ENCODE measurements around the gene TADA2A. TPM values are rescaled to one million over a fixed set of nuclear protein-coding genes. Genes with fewer than 3 reads are reported as not detected.

Gene TADA2A
- total and polyA plus RNA-seq, 4 experiments from 2014 or later = 2.8 to 35.7 (median 20.2) TPM

- peak overlapping the region in 1 of 2 donors; percentile 44 for H3K4me3 ChIP-seq (ENCODE audit: low read length in 2 of 2)
- DNase-seq = peak in 1 of 5 donors; percentile 39
- H3K9me3 Mint-ChIP-seq = no peaks in the 10 kb centered on the region
- H3K27me3 ChIP-seq (ENCODE audit: insufficient read depth, low read length) = no peaks in the 10 kb centered on the region
- peak overlapping the region; percentile 69 to 96 (median 84) for H3K27ac Mint-ChIP-seq
- peak overlapping the region; percentile 87 to 95 (median 90) for H3K4me3 Mint-ChIP-seq
- peaks cover 20 to 31% (median 24%) of the 10 kb centered on the region in 4 donors for H3K4me1 Mint-ChIP-seq
- H3K27ac ChIP-seq (ENCODE audit: low read depth, low read length) = peak overlapping the region; percentile 17
- CTCF ChIA-PET (ENCODE audit: partially characterized antibody) = no interaction called here
- H3K27me3 Mint-ChIP-seq = no peaks in the 10 kb centered on the region
- H3K36me3 ChIP-seq (ENCODE audit: insufficient read depth, low read length) = no peaks in the 10 kb centered on the region
- peaks cover 0 to 6% of the 10 kb centered on the region in 2 donors for H3K36me3 Mint-ChIP-seq
- H3K4me1 ChIP-seq (ENCODE audit: insufficient read depth, low read length) = peaks cover 26% of the 10 kb centered on the region
- POLR2A ChIA-PET (ENCODE audit: partially characterized antibody) = no interaction called here
- intact Hi-C loops (cut with micrococcal nuclease) = loop anchor here (2.0 kb wide), 1 partner anchor 132 kb away; no protein-coding TSS in a partner anchor
- no peaks in the 10 kb centered on the region for H3K9me3 ChIP-seq (ENCODE audit: control insufficient read depth in 1 of 2, low read length in 2 of 2)
Measured at GRCh38 chr17:37490638-37491614, 84.2 kb downstream of the TADA2A start.

- no peaks in the 10 kb centered on the region for H3K27me3 ChIP-seq (ENCODE audit: insufficient read depth, low read length)
- H3K27ac ChIP-seq (ENCODE audit: low read depth, low read length) = no peak overlapping the region
- intact Hi-C loops (cut with micrococcal nuclease) = no loop called here
- no peaks in the 10 kb centered on the region for H3K36me3 ChIP-seq (ENCODE audit: insufficient read depth, low read length)
- Mint-ChIP-seq H3K36me3 (peaks cover 0 to 6% of the 10 kb centered on the region in 2 donors), H3K4me3 (peak overlapping the region in 1 of 8 donors; percentile 35), H3K9me3 (no peaks in the 10 kb centered on the region), H3K27ac (no peak overlapping the region), H3K4me1 (peaks cover 20 to 31% (median 23%) of the 10 kb centered on the region in 4 donors), H3K27me3 (no peaks in the 10 kb centered on the region)
- CTCF ChIA-PET (ENCODE audit: partially characterized antibody) = no interaction called here
- POLR2A ChIA-PET (ENCODE audit: partially characterized antibody) = no interaction called here
- no peak overlapping the region for H3K4me3 ChIP-seq (ENCODE audit: low read length in 2 of 2)
- H3K4me1 ChIP-seq (ENCODE audit: insufficient read depth, low read length) = peaks cover 26% of the 10 kb centered on the region
- no peak for DNase-seq
- H3K9me3 ChIP-seq (ENCODE audit: control insufficient read depth in 1 of 2, low read length in 2 of 2) = no peaks in the 10 kb centered on the region
Measured at GRCh38 chr17:37492167-37492566, 85.5 kb downstream of the TADA2A start.

GRCh38 chr17:37493249-37494027, 86.8 kb downstream of the TADA2A start:
- CTCF ChIA-PET (ENCODE audit: partially characterized antibody) = no interaction called here
- H3K4me3 Mint-ChIP-seq = no peak overlapping the region

GRCh38 chr17:37494401-37494831, 87.7 kb downstream of the TADA2A start:
- Mint-ChIP-seq H3K9me3 (no peaks in the 10 kb centered on the region), H3K4me1 (peaks cover 11 to 17% (median 14%) of the 10 kb centered on the region in 4 donors), H3K27ac (peak overlapping the region in 2 of 7 donors; percentile 19 to 35), H3K4me3 (no peak overlapping the region), H3K27me3 (no peaks in the 10 kb centered on the region), H3K36me3 (peaks cover 0 to 3% of the 10 kb centered on the region in 2 donors)
- no peak overlapping the region for H3K4me3 ChIP-seq (ENCODE audit: low read length in 2 of 2)
- no peaks in the 10 kb centered on the region for H3K9me3 ChIP-seq (ENCODE audit: control insufficient read depth in 1 of 2, low read length in 2 of 2)
- H3K27me3 ChIP-seq (ENCODE audit: insufficient read depth, low read length) = no peaks in the 10 kb centered on the region
- H3K36me3 ChIP-seq (ENCODE audit: insufficient read depth, low read length) = no peaks in the 10 kb centered on the region
- no peak overlapping the region for H3K27ac ChIP-seq (ENCODE audit: low read depth, low read length)
- CTCF ChIA-PET (ENCODE audit: partially characterized antibody) = no interaction called here
- POLR2A ChIA-PET (ENCODE audit: partially characterized antibody) = no interaction called here
- H3K4me1 ChIP-seq (ENCODE audit: insufficient read depth, low read length) = peaks cover 14% of the 10 kb centered on the region
- DNase-seq = no peak
- intact Hi-C loops (cut with micrococcal nuclease) = no loop called here

More at GRCh38 chr17:37493249-37494027, 86.8 kb downstream of the TADA2A start:
- no peak for DNase-seq
- Histone ChIP-seq H3K9me3 (ENCODE audit: control insufficient read depth in 1 of 2, low read length in 2 of 2) (no peaks in the 10 kb centered on the region), H3K27ac (ENCODE audit: low read depth, low read length) (no peak overlapping the region), H3K36me3 (ENCODE audit: insufficient read depth, low read length) (no peaks in the 10 kb centered on the region), H3K27me3 (ENCODE audit: insufficient read depth, low read length) (no peaks in the 10 kb centered on the region), H3K4me3 (ENCODE audit: low read length in 2 of 2) (no peak overlapping the region), H3K4me1 (ENCODE audit: insufficient read depth, low read length) (peaks cover 18% of the 10 kb centered on the region)
- peaks cover 15 to 24% (median 18%) of the 10 kb centered on the region in 4 donors for H3K4me1 Mint-ChIP-seq
- H3K27ac Mint-ChIP-seq = peak overlapping the region in 1 of 7 donors; percentile 3
- peaks cover 0 to 6% of the 10 kb centered on the region in 2 donors for H3K36me3 Mint-ChIP-seq
- no peaks in the 10 kb centered on the region for H3K9me3 Mint-ChIP-seq
- intact Hi-C loops (cut with micrococcal nuclease) = no loop called here
- no peaks in the 10 kb centered on the region for H3K27me3 Mint-ChIP-seq
- POLR2A ChIA-PET (ENCODE audit: partially characterized antibody) = no interaction called here

- peaks cover 14% of the 10 kb centered on the region for H3K4me1 ChIP-seq (ENCODE audit: insufficient read depth, low read length)
- Mint-ChIP-seq H3K27me3 (no peaks in the 10 kb centered on the region), H3K4me1 (peaks cover 11 to 17% (median 14%) of the 10 kb centered on the region in 4 donors), H3K27ac (no peak overlapping the region), H3K36me3 (peaks cover 0 to 3% of the 10 kb centered on the region in 2 donors), H3K4me3 (no peak overlapping the region), H3K9me3 (no peaks in the 10 kb centered on the region)
- intact Hi-C loops (cut with micrococcal nuclease) = no loop called here
- H3K36me3 ChIP-seq (ENCODE audit: insufficient read depth, low read length) = no peaks in the 10 kb centered on the region
- no peak overlapping the region for H3K4me3 ChIP-seq (ENCODE audit: low read length in 2 of 2)
- no peaks in the 10 kb centered on the region for H3K27me3 ChIP-seq (ENCODE audit: insufficient read depth, low read length)
- POLR2A ChIA-PET (ENCODE audit: partially characterized antibody) = no interaction called here
- DNase-seq = no peak
- CTCF ChIA-PET (ENCODE audit: partially characterized antibody) = no interaction called here
- no peaks in the 10 kb centered on the region for H3K9me3 ChIP-seq (ENCODE audit: control insufficient read depth in 1 of 2, low read length in 2 of 2)
- H3K27ac ChIP-seq (ENCODE audit: low read depth, low read length) = no peak overlapping the region
Measured at GRCh38 chr17:37494971-37495370, 88.3 kb downstream of the TADA2A start.

- POLR2A ChIA-PET (ENCODE audit: partially characterized antibody) = no interaction called here
- H3K4me3 ChIP-seq (ENCODE audit: low read length in 2 of 2) = no peak overlapping the region
- intact Hi-C loops (cut with micrococcal nuclease) = no loop called here
- H3K9me3 ChIP-seq (ENCODE audit: control insufficient read depth in 1 of 2, low read length in 2 of 2) = no peaks in the 10 kb centered on the region
- Mint-ChIP-seq H3K27ac (no peak overlapping the region), H3K4me3 (no peak overlapping the region), H3K36me3 (no peaks in the 10 kb centered on the region), H3K9me3 (no peaks in the 10 kb centered on the region), H3K27me3 (no peaks in the 10 kb centered on the region), H3K4me1 (peaks cover 0 to 3% (median 0%) of the 10 kb centered on the region in 4 donors)
- H3K36me3 ChIP-seq (ENCODE audit: insufficient read depth, low read length) = no peaks in the 10 kb centered on the region
- H3K4me1 ChIP-seq (ENCODE audit: insufficient read depth, low read length) = no peaks in the 10 kb centered on the region
- H3K27me3 ChIP-seq (ENCODE audit: insufficient read depth, low read length) = no peaks in the 10 kb centered on the region
- H3K27ac ChIP-seq (ENCODE audit: low read depth, low read length) = no peak overlapping the region
- no peak for DNase-seq
- CTCF ChIA-PET (ENCODE audit: partially characterized antibody) = no interaction called here
Measured at GRCh38 chr17:37500378-37500777, 93.7 kb downstream of the TADA2A start.

All from CD4-positive, alpha-beta memory T cell (primary cell).